ENCODE measurements around the gene ST7L. TPM values are rescaled to one million over a fixed set of nuclear protein-coding genes. Genes with fewer than 3 reads are reported as not detected.

ST7L gene
- total RNA-seq, 2 donors from 2014 or later, result 18.0 to 18.2 TPM

DNA sequence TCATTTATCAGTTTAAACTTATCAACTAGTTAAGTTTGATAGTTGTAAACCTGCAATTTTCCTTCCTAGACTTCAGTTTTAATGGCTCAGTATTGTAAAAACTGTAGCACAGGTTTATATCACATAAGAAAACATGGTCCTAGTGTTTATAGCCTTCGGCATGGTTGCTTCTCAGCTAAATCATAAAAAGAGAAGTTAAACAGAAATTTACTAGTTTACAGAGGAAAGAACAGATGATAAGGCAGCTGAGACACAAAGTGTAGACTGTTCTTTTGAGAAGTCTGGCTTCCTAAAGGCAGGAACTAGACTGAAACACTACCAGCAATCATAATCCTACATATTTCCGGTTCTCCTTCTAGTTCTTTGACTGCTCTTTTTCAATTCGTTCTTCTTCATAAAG, 70.4 kb downstream of the ST7L start:
- Mint-ChIP-seq H3K4me3 (no peak overlapping the region), H3K36me3 (ENCODE audit: low read depth) (peaks cover 12% of the 10 kb centered on the region), H3K27ac (no peak overlapping the region), H3K4me1 (no peaks in the 10 kb centered on the region), H3K27me3 (ENCODE audit: insufficient read depth) (no peaks in the 10 kb centered on the region), H3K9me3 (no peaks in the 10 kb centered on the region)
- H3K27ac ChIP-seq (ENCODE audit: low read depth, low read length), result no peak overlapping the region
- no peaks in the 10 kb centered on the region for H3K4me1 ChIP-seq (ENCODE audit: control insufficient read depth, insufficient read depth, low read length)
- H3K4me3 ChIP-seq (ENCODE audit: low read length), result no peak overlapping the region
- no peak for DNase-seq
- no peaks in the 10 kb centered on the region for H3K27me3 ChIP-seq (ENCODE audit: control insufficient read depth, insufficient read depth, low read length, poor library complexity, severe bottlenecking)
- H3K36me3 ChIP-seq (ENCODE audit: control insufficient read depth, insufficient read depth, low read length), result peaks cover 13% of the 10 kb centered on the region
- WGBS, 2 experiments (ENCODE audit: insufficient coverage in 1 of 2, insufficient read length in 1 of 2), result 86 to 93% methylated on average over 1 to 3 of the region's 3 CpGs
- TF ChIP-seq, protein P1, sequence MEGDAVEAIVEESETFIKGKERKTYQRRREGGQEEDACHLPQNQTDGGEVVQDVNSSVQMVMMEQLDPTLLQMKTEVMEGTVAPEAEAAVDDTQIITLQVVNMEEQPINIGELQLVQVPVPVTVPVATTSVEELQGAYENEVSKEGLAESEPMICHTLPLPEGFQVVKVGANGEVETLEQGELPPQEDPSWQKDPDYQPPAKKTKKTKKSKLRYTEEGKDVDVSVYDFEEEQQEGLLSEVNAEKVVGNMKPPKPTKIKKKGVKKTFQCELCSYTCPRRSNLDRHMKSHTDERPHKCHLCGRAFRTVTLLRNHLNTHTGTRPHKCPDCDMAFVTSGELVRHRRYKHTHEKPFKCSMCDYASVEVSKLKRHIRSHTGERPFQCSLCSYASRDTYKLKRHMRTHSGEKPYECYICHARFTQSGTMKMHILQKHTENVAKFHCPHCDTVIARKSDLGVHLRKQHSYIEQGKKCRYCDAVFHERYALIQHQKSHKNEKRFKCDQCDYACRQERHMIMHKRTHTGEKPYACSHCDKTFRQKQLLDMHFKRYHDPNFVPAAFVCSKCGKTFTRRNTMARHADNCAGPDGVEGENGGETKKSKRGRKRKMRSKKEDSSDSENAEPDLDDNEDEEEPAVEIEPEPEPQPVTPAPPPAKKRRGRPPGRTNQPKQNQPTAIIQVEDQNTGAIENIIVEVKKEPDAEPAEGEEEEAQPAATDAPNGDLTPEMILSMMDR (conservative IDR thresholded peaks at IDR 0.05), result no peak
- H3K9ac ChIP-seq (ENCODE audit: extremely low read depth, low read length, poor library complexity, severe bottlenecking), result no peak overlapping the region
- no peaks in the 10 kb centered on the region for H3K9me3 ChIP-seq (ENCODE audit: control insufficient read depth, low read length)

DNA sequence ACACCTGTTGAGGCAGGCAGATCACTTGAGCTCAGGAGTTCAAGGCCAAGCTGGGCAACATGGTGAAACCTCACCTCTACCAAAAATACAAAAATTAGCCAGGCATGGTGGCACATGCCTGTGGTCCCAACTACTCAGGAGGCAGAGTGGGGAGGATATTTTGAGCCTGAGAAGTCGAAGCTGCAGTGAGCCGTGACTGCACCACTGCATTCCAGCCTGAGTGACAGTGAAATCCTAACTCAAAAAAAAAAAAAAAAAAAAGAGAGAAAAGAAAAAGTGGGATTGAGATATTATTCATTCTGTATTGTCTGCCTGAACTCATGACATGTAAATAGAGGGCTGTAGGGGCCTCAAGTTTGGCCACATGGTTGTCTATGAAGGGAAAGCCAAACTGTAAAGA, 72.9 kb downstream of the ST7L start:
- Mint-ChIP-seq H3K4me1 (no peaks in the 10 kb centered on the region), H3K36me3 (ENCODE audit: low read depth) (peaks cover 5% of the 10 kb centered on the region), H3K9me3 (no peaks in the 10 kb centered on the region), H3K27me3 (ENCODE audit: insufficient read depth) (no peaks in the 10 kb centered on the region), H3K4me3 (no peak overlapping the region), H3K27ac (no peak overlapping the region)
- no peaks in the 10 kb centered on the region for H3K4me1 ChIP-seq (ENCODE audit: control insufficient read depth, insufficient read depth, low read length)
- 88 to 90% methylated on average over 1 to 2 of the region's 2 CpGs for WGBS, 2 experiments (ENCODE audit: insufficient coverage in 1 of 2, insufficient read length in 1 of 2)
- H3K27ac ChIP-seq (ENCODE audit: low read depth, low read length), result no peak overlapping the region
- TF ChIP-seq, protein P1 (conservative IDR thresholded peaks at IDR 0.05), result no peak
- no peak overlapping the region for H3K9ac ChIP-seq (ENCODE audit: extremely low read depth, low read length, poor library complexity, severe bottlenecking)
- no peak overlapping the region for H3K4me3 ChIP-seq (ENCODE audit: low read length)
- no peaks in the 10 kb centered on the region for H3K27me3 ChIP-seq (ENCODE audit: control insufficient read depth, insufficient read depth, low read length, poor library complexity, severe bottlenecking)
- peaks cover 20% of the 10 kb centered on the region for H3K36me3 ChIP-seq (ENCODE audit: control insufficient read depth, insufficient read depth, low read length)
- DNase-seq, result no peak
- no peaks in the 10 kb centered on the region for H3K9me3 ChIP-seq (ENCODE audit: control insufficient read depth, low read length)

DNA sequence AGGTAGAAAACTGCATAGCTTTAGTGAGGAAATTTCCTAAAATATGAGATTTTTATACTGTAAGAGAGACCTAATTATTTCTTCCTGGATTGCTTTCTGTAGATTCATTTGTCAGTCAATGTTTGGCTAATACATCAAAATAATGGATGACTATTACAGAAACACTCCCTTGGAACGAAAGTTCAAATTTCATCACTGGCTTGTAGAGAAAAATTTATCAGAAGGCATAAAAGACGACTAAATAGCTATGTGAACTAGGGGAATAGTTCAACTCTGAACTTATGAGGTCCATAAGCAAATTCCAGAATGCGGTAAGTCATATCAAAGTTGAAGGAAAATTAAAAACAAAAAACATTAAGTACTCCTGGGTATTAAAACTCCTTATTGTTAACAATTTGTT, 74.2 kb downstream of the ST7L start:
- H3K4me1 ChIP-seq (ENCODE audit: control insufficient read depth, insufficient read depth, low read length), result no peaks in the 10 kb centered on the region
- peaks cover 26% of the 10 kb centered on the region for H3K36me3 ChIP-seq (ENCODE audit: control insufficient read depth, insufficient read depth, low read length)
- Mint-ChIP-seq H3K36me3 (ENCODE audit: low read depth) (peaks cover 8% of the 10 kb centered on the region), H3K27ac (no peak overlapping the region), H3K9me3 (no peaks in the 10 kb centered on the region), H3K27me3 (ENCODE audit: insufficient read depth) (no peaks in the 10 kb centered on the region), H3K4me3 (no peak overlapping the region), H3K4me1 (no peaks in the 10 kb centered on the region)
- H3K27me3 ChIP-seq (ENCODE audit: control insufficient read depth, insufficient read depth, low read length, poor library complexity, severe bottlenecking), result no peaks in the 10 kb centered on the region
- 90 to 100% methylated on average over 2 to 3 of the region's 3 CpGs for WGBS, 2 experiments (ENCODE audit: insufficient coverage in 1 of 2, insufficient read length in 1 of 2)
- H3K4me3 ChIP-seq (ENCODE audit: low read length), result no peak overlapping the region
- no peak overlapping the region for H3K9ac ChIP-seq (ENCODE audit: extremely low read depth, low read length, poor library complexity, severe bottlenecking)
- H3K9me3 ChIP-seq (ENCODE audit: control insufficient read depth, low read length), result no peaks in the 10 kb centered on the region
- TF ChIP-seq, protein P1 (conservative IDR thresholded peaks at IDR 0.05), result no peak
- no peak for DNase-seq
- no peak overlapping the region for H3K27ac ChIP-seq (ENCODE audit: low read depth, low read length)
